WI38 (cell line): ENCODE measurements around the gene RAI14.
"Not testable (repeated sequence)": the region's sequence is repeated elsewhere in the genome, so short reads cannot be mapped to it uniquely, and the experiment has no call there.

Experiments
- H3K4me3 ChIP-seq: 2 replicates; pipeline ENCODE4 v1.5.1; 2011; ENCODE audit warnings: low read depth, mild to moderate bottlenecking, control low read depth, low read length
- CTCF ChIP-seq: IDR thresholded peaks from 2 replicates; pipeline ENCODE4 v1.5.1; 2012; ENCODE audit warnings: low read depth, mild to moderate bottlenecking, control low read depth, low read length

RAI14 gene

GRCh38 chr5:34758514-34758913 is 102.4 kb downstream of the RAI14 start:
- TF ChIP-seq CTCF: no peak
- no peak overlapping the region for H3K4me3 ChIP-seq

DNA sequence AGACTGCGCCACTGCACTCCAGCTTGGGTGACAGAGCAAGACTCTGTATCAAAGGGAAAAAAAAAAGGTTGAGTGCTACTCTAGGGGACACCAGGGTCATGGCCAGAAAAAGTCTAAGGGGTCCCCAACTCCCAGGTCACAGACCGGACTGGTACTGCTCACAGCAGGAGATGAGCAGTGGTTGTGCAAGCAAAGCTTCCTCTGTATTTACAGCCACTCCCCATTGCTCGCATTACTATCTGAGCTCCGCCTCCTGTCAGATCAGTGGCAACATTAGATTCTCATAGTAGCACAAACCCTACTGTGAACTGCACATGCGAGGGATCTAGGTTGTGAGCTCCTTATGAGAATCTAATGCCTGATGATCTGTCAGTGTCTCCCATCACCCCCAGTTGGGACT is 103.1 kb downstream of the RAI14 start:
- not testable (repeated sequence) for H3K4me3 ChIP-seq

DNA sequence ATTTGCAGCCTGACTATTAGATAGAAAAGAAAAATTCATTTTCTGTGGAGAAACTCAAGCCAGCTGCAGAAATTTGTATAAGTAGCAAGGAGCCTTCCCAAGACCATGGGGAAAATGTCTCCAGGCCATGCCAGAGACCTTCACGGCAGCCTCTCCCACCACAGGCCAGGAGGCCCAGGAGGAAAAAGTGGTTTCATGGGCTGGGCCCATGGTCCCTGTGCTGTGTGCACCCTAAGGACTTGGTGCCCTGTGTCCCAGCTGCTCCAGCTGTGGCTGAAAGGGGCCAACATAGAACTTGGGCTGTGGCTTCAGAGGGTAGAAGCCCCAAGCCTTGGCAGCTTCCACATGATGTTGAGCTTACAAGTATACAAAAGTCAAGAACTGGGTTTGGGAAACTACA is 109.5 kb downstream of the RAI14 start:
- no peak for TF ChIP-seq CTCF
- H3K4me3 ChIP-seq: no peak overlapping the region

DNA sequence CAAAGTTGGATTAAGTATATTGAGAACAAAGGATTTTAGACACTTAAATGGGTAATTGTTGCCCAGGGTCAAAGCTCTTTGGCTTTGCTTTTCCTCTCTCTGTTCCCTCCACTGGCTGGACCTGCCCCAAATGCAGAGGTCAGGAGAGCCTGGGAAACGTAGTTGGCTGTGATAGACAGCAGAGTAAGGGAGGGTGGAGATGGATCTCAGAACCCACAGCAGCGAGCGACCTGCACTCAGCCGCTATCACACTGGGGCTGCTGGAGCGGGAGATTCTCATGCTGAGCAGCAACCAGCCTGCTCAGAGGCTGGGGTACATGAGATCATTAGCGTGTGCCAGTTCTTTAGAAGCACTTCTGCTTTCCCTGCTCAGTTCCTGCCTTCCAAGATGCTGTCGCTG is 111.1 kb downstream of the RAI14 start:
- TF ChIP-seq CTCF: no peak
- H3K4me3 ChIP-seq: no peak overlapping the region

GRCh38 chr5:34770486-34770885 is 114.4 kb downstream of the RAI14 start:
- H3K4me3 ChIP-seq: no peak overlapping the region
- TF ChIP-seq CTCF: no peak

- no peak for TF ChIP-seq CTCF
- H3K4me3 ChIP-seq: no peak overlapping the region
Measured at GRCh38 chr5:34771076-34771475, 114.9 kb downstream of the RAI14 start.

DNA sequence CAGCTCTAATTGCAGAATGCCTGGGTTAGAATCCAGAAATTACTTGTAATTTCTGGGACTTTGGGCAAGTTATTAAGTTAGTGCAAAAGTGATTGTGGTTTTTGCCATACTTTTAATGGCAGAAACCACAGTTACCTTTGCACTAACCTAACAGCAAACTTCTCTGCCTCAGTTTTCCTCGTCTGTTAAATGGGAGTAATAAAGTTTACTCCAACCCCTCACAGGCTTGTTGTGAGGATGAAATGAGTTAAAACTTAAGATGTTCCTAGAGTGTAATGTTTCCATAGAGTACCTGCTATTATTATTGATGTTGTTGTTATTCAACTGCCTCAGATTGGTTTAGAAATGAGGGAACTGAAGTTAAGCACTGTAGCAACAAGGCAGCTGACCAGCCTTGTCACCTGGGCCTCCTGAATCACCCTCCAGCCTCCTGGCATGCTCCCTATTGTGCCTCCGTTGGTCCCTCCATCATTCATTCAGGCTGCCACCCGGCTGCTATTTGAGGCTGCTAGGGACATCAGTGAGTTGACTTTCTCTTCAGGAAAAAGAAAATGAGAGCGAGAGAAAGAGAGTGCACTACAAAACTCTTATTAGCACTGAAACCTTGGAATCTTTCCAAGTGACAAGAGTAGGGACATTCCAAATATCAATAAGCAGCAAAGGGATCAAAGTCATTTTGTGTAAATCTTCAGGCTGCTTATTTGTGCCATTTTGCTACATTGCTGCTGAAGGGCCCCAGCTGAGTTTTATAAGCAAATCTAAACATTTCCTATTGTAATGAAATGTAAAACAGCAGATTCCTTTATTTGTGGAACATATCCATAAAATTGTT is 116.4 kb downstream of the RAI14 start:
- H3K4me3 ChIP-seq: no peak overlapping the region
- no peak for TF ChIP-seq CTCF

DNA sequence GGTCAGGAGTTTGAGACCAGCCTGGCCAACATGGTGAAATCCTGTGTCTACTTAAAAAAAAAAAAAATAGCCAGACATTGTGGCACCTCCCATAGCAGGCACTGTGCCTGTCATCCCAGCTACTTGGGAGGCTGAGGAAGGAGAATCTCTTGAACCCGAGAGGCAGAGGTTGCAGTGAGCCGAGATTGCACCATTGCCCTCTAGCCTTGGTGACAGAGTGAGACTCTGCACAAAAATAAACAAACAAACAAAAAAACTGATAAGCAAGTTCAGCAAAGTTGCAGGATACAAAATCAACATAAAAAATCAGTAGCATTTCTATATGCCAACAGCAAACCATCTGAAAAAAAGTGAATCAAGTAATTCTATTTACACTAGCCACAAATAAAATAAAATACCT is 118.0 kb downstream of the RAI14 start:
- TF ChIP-seq CTCF: no peak
- no peak overlapping the region for H3K4me3 ChIP-seq

- H3K4me3 ChIP-seq: not testable (repeated sequence)
Measured at GRCh38 chr5:34774678-34775077, 118.5 kb downstream of the RAI14 start.
